ENCODE results near the gene FAM162B. TPM values are rescaled to one million over a fixed set of nuclear protein-coding genes. Genes with fewer than 3 reads are reported as not detected.

The FAM162B gene
- total RNA-seq, 1 donor from 2014 or later = 3.5 TPM

- H3K36me3 ChIP-seq = no peaks in the 10 kb centered on the region
- TF ChIP-seq CTCF (IDR thresholded peaks at IDR 0.05; ENCODE audit: borderline replicate concordance) = no peak
- H3K4me3 ChIP-seq = no peak overlapping the region
- no peaks in the 10 kb centered on the region for H3K9me3 ChIP-seq (replicated peaks)
- DNase-seq = no peak
- intact Hi-C loops (cut with micrococcal nuclease) = no loop called here
- H3K4me1 ChIP-seq = peaks cover 16% of the 10 kb centered on the region
- H3K27ac ChIP-seq (replicated peaks) = peak overlapping the region; percentile 80
- peaks cover 58% of the 10 kb centered on the region for H3K27me3 ChIP-seq (ENCODE audit: low read depth)
These were observed 2.2 kb upstream of the FAM162B start for GRCh38 chr6:116767715-116768114.

DNA sequence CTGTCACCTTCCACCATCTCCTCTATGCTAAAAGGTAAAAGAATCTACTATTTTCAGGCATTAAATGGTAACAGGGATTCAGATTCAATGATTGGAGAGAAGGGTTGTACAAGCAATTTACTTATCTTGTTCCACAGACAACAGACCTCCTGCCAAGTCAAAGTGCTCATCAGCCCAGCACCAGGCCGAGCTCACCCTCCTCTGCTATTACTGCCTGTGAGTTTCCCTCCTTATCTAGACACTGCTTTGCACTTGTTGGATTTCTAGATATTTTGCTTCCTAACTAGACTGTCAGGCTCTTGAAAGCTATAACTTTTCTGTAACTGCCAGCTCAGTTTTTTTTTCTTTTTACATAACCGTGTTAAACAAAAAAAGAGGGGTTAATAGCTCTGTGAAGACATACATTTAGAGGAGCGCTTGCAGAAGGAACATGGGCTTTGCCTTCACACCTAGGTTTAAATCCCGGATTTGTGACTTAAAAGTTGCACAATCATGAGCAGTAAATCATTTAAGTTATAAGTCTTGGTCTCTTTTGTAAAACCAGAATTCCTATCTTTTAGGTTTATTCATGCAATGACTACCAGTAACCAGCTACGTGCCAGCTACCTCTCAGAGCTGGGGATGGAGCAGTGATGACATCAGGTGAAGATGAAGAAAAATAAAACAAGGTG, 1.1 kb upstream of the FAM162B start:
- no peak for TF ChIP-seq CTCF (IDR thresholded peaks at IDR 0.05; ENCODE audit: borderline replicate concordance)
- Histone ChIP-seq H3K4me1 (peaks cover 16% of the 10 kb centered on the region), H3K36me3 (no peaks in the 10 kb centered on the region), H3K9me3 (replicated peaks) (no peaks in the 10 kb centered on the region), H3K27ac (replicated peaks) (peak overlapping the region; percentile 80), H3K27me3 (ENCODE audit: low read depth) (peaks cover 58% of the 10 kb centered on the region), H3K4me3 (peak overlapping the region; percentile 72)
- DNase-seq = no peak
- intact Hi-C loops (cut with micrococcal nuclease) = no loop called here

DNA sequence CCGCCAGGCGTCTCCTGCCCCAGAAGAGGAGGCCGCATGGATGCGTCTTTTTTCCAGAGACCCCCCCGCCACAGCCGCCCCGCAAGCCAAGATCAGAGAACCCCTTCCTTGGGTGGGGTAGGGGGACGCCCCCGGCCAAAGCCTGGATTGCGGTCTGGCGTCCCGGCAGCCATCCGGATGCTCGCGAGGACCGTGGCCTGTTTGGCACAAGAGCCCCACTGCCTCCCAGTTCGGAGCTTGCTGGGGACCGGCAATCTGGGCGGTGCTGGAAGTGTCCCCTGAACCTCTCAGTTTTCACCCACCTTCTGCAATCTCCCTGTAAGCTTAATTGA, 924 bp downstream of the FAM162B start:
- DNase-seq = no peak
- intact Hi-C loops (cut with micrococcal nuclease) = no loop called here
- no peak for TF ChIP-seq CTCF (IDR thresholded peaks at IDR 0.05; ENCODE audit: borderline replicate concordance)
- Histone ChIP-seq H3K27ac (replicated peaks) (peak overlapping the region; percentile 80), H3K27me3 (ENCODE audit: low read depth) (peaks cover 63% of the 10 kb centered on the region), H3K4me3 (peak overlapping the region; percentile 72), H3K9me3 (replicated peaks) (no peaks in the 10 kb centered on the region), H3K4me1 (peaks cover 16% of the 10 kb centered on the region), H3K36me3 (no peaks in the 10 kb centered on the region)

DNA sequence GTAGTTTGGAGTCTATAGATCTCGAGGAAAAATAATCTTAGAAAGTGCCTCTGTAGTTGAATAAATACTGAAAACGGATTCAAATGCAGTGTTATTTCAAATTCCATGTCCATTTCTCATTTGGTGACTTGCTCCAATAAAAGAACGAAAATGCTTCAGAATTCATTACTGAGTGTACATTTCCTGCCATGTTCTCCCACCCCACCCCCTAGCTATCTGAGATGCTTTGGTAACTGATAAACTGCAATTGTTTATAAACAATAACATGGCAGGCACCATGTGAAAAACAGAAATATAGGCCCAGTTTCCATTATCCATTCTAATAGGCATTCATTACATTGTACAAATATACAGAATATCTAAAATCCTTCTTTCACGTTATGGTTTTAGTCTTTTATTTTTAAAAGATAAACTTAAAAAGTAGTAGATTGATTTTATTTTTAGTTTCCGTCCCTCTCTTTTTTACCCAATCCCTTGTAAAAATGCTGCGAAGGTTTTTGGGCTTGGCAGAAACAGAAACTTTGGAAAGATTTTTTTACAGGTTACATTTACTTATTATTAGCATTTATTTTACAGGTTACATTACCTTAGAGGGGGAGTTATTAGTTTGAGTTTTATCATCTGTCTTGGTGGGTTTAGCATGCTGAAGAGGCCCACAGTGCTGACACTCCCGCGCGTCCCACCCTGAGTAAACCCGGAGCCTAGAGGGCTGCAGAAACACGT, 1.5 kb downstream of the FAM162B start:
- intact Hi-C loops (cut with micrococcal nuclease) = no loop called here
- H3K27me3 ChIP-seq (ENCODE audit: low read depth) = peaks cover 63% of the 10 kb centered on the region
- peak overlapping the region; percentile 80 for H3K27ac ChIP-seq (replicated peaks)
- TF ChIP-seq CTCF (IDR thresholded peaks at IDR 0.05; ENCODE audit: borderline replicate concordance) = no peak
- no peaks in the 10 kb centered on the region for H3K9me3 ChIP-seq (replicated peaks)
- no peaks in the 10 kb centered on the region for H3K36me3 ChIP-seq
- peaks cover 16% of the 10 kb centered on the region for H3K4me1 ChIP-seq
- DNase-seq = no peak
- H3K4me3 ChIP-seq = peak overlapping the region; percentile 72

DNA sequence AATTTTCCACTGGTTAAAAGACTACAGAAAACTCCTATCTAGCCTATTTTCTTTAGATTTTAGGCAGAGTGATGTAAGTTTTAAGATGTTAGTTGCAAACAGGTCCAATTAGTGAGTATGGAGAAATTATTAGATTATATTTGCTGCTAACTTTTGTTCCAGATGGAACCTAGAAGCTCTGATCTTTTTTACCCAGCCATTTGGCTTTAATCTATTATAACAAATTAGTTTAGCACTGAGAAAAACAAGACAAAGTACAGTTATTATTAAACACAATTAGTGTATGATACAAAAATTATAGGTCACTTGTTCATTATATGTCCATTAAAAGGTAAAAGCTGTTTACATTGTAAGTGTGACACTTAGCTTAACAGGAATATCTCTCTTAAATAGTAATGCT, 2.5 kb downstream of the FAM162B start:
- Histone ChIP-seq H3K36me3 (no peaks in the 10 kb centered on the region), H3K4me1 (peaks cover 16% of the 10 kb centered on the region), H3K9me3 (replicated peaks) (no peaks in the 10 kb centered on the region), H3K27ac (replicated peaks) (no peak overlapping the region), H3K27me3 (ENCODE audit: low read depth) (peaks cover 56% of the 10 kb centered on the region), H3K4me3 (peak overlapping the region; percentile 72)
- DNase-seq = no peak
- intact Hi-C loops (cut with micrococcal nuclease) = no loop called here
- no peak for TF ChIP-seq CTCF (IDR thresholded peaks at IDR 0.05; ENCODE audit: borderline replicate concordance)
